HepG2 (cell line): Measurements from ENCODE around the gene PRPSAP1. TPM values are rescaled to one million over a fixed set of nuclear protein-coding genes. Genes with fewer than 3 reads are reported as not detected.
A peak's percentile ranks its signal among the peaks of the same experiment; 100 is the strongest.

Source experiments
- ARID2 ChIP-seq: sonication (generic); formaldehyde crosslinking; IDR thresholded peaks from 2 replicates; pipeline ENCODE4 v1.8.1; 2022; ENCODE audit warnings: mild to moderate bottlenecking, missing genetic modification reagents, borderline replicate concordance
- CENPBD1 ChIP-seq: sonication (generic); formaldehyde crosslinking; IDR thresholded peaks from 2 replicates; pipeline ENCODE4 v1.8.0; 2022; ENCODE audit warnings: missing genetic modification reagents, low read depth, mild to moderate bottlenecking, borderline replicate concordance
- HBP1 ChIP-seq: IDR thresholded peaks from 2 replicates; pipeline ENCODE4 v1.6.1; 2016; ENCODE audit warnings: low read depth, control low read depth
- KLF11 ChIP-seq: IDR thresholded peaks from 2 replicates; pipeline ENCODE4 v1.6.1; 2016; ENCODE audit warnings: missing compliant biosample characterization
- KLF13 ChIP-seq: sonication (generic); formaldehyde crosslinking; IDR thresholded peaks from 2 replicates; pipeline ENCODE4 v1.4.0; 2020; ENCODE audit warnings: mild to moderate bottlenecking, missing genetic modification reagents
- MBNL3 ChIP-seq: fragments of 250-450 bp; sonication (Bioruptor Pico); conservative IDR thresholded peaks from 2 replicates; pipeline ENCODE4 v1.8.0; 2022; ENCODE audit warnings: mild to moderate bottlenecking, inconsistent platforms
- NFE2 ChIP-seq: sonication (generic); formaldehyde crosslinking; IDR thresholded peaks from 2 replicates; pipeline ENCODE4 v1.4.0; 2020; ENCODE audit warnings: missing genetic modification reagents
- PBX2 ChIP-seq: IDR thresholded peaks from 2 replicates; pipeline ENCODE4 v1.6.1; 2016; ENCODE audit warnings: control low read depth
- POGK ChIP-seq: sonication (generic); formaldehyde crosslinking; conservative IDR thresholded peaks from 2 replicates; pipeline ENCODE4 v1.8.0; 2022; ENCODE audit warnings: mild to moderate bottlenecking, moderate library complexity, missing genetic modification reagents
- RNF2 ChIP-seq: fragments of 450-650 bp; conservative IDR thresholded peaks from 2 replicates; pipeline ENCODE4 v1.6.1; 2016; ENCODE audit warnings: low read depth
- SMARCE1 ChIP-seq: fragments of 450-650 bp; IDR thresholded peaks from 2 replicates; pipeline ENCODE4 v1.6.1; 2017; ENCODE audit warnings: borderline replicate concordance
- ZBTB37 ChIP-seq: sonication (generic); formaldehyde crosslinking; IDR thresholded peaks from 2 replicates; pipeline ENCODE4 v1.4.0; 2020; ENCODE audit warnings: mild to moderate bottlenecking, missing genetic modification reagents
- ZNF253 ChIP-seq: sonication (generic); formaldehyde crosslinking; IDR thresholded peaks from 2 replicates; pipeline ENCODE4 v1.8.0; 2022; ENCODE audit warnings: mild to moderate bottlenecking, missing genetic modification reagents, borderline replicate concordance
- ZNF30 ChIP-seq: sonication (generic); formaldehyde crosslinking; IDR thresholded peaks from 2 replicates; pipeline ENCODE4 v1.5.0; 2020; ENCODE audit warnings: mild to moderate bottlenecking, missing genetic modification reagents
- ZNF446 ChIP-seq: sonication (generic); formaldehyde crosslinking; IDR thresholded peaks from 2 replicates; pipeline ENCODE4 v1.5.0; 2020; ENCODE audit warnings: mild to moderate bottlenecking, missing genetic modification reagents
- ZNF550 ChIP-seq: sonication (generic); formaldehyde crosslinking; IDR thresholded peaks from 2 replicates; pipeline ENCODE4 v1.4.0; 2020; ENCODE audit warnings: mild to moderate bottlenecking, missing genetic modification reagents, borderline replicate concordance
- ZNF703 ChIP-seq: sonication (generic); formaldehyde crosslinking; IDR thresholded peaks from 2 replicates; pipeline ENCODE4 v1.5.1; 2020; ENCODE audit warnings: missing genetic modification reagents, mild to moderate bottlenecking, moderate library complexity, borderline replicate concordance
- ZNF713 ChIP-seq: sonication (generic); formaldehyde crosslinking; IDR thresholded peaks from 2 replicates; pipeline ENCODE4 v1.4.0; 2020; ENCODE audit warnings: mild to moderate bottlenecking, missing genetic modification reagents
- ZNF747 ChIP-seq: sonication (generic); formaldehyde crosslinking; IDR thresholded peaks from 2 replicates; pipeline ENCODE4 v1.8.1; 2023; ENCODE audit warnings: missing genetic modification reagents, mild to moderate bottlenecking, borderline replicate concordance
- ZNF772 ChIP-seq: sonication (generic); formaldehyde crosslinking; IDR thresholded peaks from 2 replicates; pipeline ENCODE4 v1.5.0; 2020; ENCODE audit warnings: mild to moderate bottlenecking, missing genetic modification reagents
- polyA plus RNA-seq, 8 experiments: library from polyadenylated mRNA; depleted of rRNA in 3 of 8; stranded (reverse) in 7 of 8; unstranded in 1 of 8; fragments of >200 nt; fragmentation: Illumina TruSeq in 4 of 8; extraction: Trizol in 4 of 8; gene quantifications; 2 replicates each; pipeline versions ENCODE4 v1.2.1 to v1.2.3, GENCODE V29; 2011 to 2016; ENCODE audit warnings: low read depth in 4 of 8, missing spikeins in 1 of 8, mixed read lengths in 1 of 8; ENCODE audit not compliant: insufficient read depth in 1 of 8
- total RNA-seq, 5 experiments: library from RNA; depleted of rRNA; stranded (reverse); fragments of >200 nt; fragmentation: Illumina TruSeq; extraction: Trizol; gene quantifications; 2 replicates each; pipeline ENCODE4 v1.2.3, GENCODE V29; 2016; ENCODE audit warnings: low read depth in 1 of 5
- TF ChIP-seq, protein P1 (sequence below): IDR thresholded peaks from 2 replicates; pipeline ENCODE4 v1.6.1; 2016

PRPSAP1 gene
- total and polyA plus RNA-seq, 2 of the 13 experiments (the other 11 are each of a cell fraction or from before 2014, with no cell fraction given), result 91.1 to 314 TPM

DNA sequence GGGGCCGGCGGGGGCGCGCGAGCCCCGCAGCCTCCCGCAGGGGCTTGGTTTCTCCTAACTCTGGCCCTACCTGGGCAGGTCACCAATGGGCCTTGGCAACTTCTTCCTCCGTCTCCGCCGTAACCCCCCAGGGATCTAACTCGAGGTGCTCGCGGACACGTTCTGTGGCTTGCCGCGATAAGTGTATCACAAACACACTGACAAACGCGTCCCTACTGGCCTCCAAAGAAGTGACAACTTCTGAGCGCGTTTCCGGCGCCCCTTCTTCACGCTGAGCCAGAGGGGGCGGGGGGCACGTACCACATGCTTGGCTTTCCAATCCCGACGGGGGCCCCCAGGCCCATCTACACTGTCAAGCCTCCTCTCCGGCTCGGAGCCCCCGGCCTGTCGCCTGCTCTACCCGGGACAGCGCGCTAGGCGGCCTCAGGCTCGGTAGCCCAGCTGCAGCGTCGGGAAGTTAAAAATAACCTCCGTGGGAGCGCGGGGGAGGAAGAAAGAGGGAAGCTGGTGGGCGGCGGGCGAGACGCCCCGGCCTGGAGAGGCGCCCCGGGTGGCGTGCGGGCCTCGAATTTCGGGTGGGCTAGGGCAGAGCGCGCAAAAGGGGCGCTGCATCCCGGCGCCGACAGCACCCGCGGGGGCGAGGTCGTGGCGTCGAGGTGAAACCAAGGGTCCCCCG is 30.0 kb upstream of the PRPSAP1 start (continued):
- TF ChIP-seq ZNF30 (CRISPR knock-in tag) (no peak), ZNF703 (CRISPR knock-in tag) (no peak; the same call in 1 of the 2 replicates), CENPBD1 (CRISPR knock-in tag) (peak; percentile 62; the same call in 1 of the 2 replicates), ZNF747 (CRISPR knock-in tag) (peak; percentile 41; the same call in 1 of the 2 replicates), MBNL3 (CRISPR knock-in tag) (no peak), ZNF550 (CRISPR knock-in tag) (peak; percentile 41; the same call in 1 of the 2 replicates), RNF2 (no peak), KLF11 (CRISPR knock-in tag) (no peak), NFE2 (CRISPR knock-in tag) (no peak), ZNF253 (CRISPR knock-in tag) (no peak), ZNF772 (CRISPR knock-in tag) (no peak), ZNF713 (CRISPR knock-in tag) (0 out of 2 replicates have a peak, but pooled peaks have one; percentile 78), HBP1 (CRISPR knock-in tag) (peak; percentile 25; the same call in 1 of the 2 replicates), ARID2 (CRISPR knock-in tag) (0 out of 2 replicates have a peak, but pooled peaks have one; percentile 29), PBX2 (CRISPR knock-in tag) (0 out of 2 replicates have a peak, but pooled peaks have one; percentile 9), SMARCE1 (no peak), ZBTB37 (CRISPR knock-in tag) (no peak), KLF13 (CRISPR knock-in tag) (no peak), ZNF446 (CRISPR knock-in tag) (peak; percentile 89), POGK (CRISPR knock-in tag) (peak; percentile 70; the same call in 1 of the 2 replicates)
- TF ChIP-seq, protein P1, sequence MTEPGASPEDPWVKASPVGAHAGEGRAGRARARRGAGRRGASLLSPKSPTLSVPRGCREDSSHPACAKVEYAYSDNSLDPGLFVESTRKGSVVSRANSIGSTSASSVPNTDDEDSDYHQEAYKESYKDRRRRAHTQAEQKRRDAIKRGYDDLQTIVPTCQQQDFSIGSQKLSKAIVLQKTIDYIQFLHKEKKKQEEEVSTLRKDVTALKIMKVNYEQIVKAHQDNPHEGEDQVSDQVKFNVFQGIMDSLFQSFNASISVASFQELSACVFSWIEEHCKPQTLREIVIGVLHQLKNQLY, result no peak; the same call in 1 of the 2 replicates
